Measurements from ENCODE around the gene PRDM12.
"Not testable (repeated sequence)": the region's sequence is repeated elsewhere in the genome, so short reads cannot be mapped to it uniquely, and the experiment has no call there.

PRDM12 gene

DNA sequence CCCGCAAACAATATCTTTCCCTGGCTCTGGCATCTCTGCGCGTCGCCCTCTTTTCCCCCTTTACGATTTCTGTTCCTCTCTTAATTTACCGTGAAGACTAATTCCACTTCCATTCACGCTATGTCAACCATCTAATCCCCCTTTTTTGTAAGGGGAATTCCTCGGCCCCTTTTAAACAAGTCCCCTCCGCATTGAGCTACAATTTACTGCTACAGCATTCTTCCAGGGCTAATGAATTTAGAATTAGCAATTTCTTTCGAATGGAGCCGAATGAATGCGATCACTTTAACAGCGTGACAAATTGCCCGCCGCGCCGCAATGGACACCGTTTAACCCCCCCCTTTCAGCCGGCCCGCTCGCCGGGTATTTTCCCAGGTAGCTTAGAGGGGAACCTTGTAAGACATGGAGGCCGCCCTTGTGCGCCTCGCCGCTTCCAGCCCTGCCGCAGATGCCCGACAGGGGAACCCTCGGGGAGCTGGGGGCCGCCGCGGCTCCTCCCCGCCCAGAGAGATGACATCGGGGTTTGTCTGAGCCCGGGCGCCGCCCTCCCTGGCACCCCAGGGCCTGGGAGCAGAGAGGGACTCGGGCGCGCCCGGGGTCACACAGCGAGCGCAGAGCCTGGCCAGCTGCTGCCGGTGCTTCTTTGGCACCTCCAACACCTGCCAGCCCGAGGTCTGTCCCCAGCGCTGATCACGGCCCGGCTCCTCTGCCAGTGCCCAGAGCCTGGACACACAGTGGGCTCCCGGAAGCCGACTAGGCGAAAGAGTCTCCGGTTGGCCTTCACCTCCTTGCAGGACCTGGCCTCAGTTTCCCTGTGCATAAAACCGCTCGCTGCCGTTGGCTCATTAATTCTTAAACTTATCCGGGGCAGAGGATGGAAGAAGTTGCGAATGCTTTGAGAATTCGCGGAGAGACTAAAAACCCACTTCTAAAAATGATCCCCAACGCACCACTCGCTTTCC lies 1.3 kb downstream of the PRDM12 start:
- peak; percentile 46 for DNase-seq

- DNase-seq: no peak
Observed at GRCh38 chr9:130666393-130667119, 2.2 kb downstream of the PRDM12 start.

DNA sequence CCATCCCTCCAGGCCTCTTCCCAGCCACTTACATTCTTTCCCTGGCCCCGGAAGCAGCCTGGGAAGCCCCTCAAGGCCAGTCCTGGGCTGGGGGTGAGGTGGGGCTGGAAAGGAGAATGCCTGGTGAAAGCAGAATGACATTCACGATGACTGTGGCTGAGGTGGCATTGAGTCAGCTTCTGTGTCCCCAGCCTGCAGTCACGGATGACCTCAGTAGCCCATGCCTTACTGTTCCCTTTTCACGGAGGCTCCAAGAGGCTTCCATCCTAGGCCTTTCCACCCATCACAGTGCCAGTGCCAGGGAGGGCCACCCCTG lies 2.7 kb downstream of the PRDM12 start:
- no peak for DNase-seq

- no peak for DNase-seq
Observed at GRCh38 chr9:130668196-130668595, 3.8 kb downstream of the PRDM12 start.

DNA sequence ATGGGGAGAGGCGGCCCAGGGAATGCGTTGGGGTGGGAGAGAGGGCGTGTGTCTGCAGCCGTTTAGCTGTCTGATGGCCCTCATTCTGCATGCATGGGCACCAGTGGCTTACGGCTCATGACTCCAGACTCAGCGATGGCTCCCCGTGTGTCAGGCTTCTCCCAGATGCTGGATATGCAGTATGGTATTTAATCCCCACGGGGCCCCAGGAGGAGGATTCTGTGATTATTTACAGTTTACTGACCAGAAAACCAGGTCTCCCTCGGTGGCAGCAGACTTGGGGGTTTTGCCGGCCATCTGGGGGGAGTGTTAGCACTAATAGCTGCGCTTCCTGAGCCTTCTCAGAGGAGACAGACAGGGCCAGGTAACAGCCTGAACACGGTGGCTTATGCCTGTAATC lies 4.3 kb downstream of the PRDM12 start:
- DNase-seq: no peak

DNA sequence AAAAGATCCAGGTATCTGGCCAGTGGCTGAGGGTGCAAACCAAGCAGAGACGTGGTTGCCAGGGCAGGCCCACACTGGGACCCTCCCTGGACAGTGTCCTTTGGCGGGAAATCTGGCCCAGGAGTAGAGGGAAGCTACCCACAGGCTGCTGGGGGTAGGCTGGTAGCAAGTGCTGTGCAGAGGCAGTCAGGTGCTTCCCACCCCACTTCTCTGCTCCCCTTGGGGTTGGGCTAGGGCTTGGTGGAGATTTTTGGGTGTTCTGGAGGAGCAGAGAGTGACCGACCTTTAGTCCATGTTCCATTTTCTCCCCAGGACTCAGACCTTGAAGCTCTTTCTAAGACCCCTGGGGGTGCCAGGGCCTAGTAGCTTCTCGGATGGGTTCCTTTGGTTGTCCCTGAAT lies 5.6 kb downstream of the PRDM12 start:
- no peak for DNase-seq

- DNase-seq: no peak
Observed at GRCh38 chr9:130670644-130671043, 6.2 kb downstream of the PRDM12 start.

DNA sequence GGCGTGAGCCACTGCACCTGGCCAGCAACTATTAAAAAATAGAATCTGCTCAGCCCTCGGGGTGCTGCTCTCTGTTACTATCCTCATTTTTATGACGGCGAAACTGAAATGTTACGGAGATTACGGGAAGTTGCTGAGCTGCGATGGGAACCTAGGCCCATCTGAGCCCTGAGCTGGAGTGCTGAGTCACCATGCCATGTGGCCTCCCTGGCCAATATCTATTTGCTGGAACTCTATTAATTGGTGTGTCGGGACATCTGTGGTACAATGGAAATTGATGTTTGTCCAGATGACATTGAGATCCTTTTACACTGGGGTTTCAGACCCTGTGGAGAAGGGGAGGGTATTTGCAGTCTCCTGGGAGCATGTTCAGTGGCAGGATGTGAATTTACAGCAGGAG lies 8.1 kb downstream of the PRDM12 start:
- DNase-seq: no peak

- DNase-seq: no peak
Observed at GRCh38 chr9:130672933-130673615, 8.7 kb downstream of the PRDM12 start.

DNA sequence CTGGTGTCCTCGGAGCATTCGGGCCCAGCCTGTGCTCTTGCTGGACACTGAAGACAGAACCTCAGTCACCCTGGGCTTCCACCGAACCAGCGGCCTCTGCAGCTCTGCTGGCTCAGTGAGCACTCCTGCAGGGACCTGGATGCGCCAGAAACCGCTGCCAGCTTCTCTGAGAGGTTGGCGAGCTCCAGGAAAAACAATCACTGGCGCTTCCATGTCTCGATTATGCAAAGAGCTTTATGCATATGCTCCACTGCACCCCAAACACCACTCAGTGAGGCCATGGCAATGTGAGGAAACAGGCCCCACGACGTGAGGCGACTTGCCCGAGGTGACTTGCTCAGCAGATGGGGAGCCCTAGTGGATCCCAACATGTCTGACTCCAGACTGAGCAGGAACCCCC lies 11.0 kb downstream of the PRDM12 start:
- no peak for DNase-seq

DNA sequence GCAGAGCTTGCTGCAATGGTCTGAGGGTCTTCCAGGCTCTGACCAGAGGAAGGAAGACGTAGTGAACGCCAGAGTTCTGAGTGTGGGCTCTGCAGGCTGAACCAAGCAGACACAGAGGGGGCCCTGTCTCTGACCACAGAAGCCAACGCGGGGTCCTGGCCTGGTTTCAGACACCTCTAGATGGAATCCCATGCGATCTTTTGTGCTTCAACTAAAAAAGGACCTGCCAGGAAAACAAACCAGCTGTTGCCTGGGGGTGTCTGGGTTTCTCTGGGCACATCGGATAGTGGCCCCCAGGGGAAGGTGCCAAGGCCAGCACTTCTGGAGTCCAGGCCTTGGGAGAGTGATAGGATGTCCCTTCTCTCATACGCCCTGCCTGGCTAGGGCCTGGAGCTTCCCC lies 12.9 kb downstream of the PRDM12 start:
- DNase-seq: no peak

GRCh38 chr9:130680836-130681768 lies 16.7 kb downstream of the PRDM12 start:
- peak; percentile 90 for DNase-seq

DNA sequence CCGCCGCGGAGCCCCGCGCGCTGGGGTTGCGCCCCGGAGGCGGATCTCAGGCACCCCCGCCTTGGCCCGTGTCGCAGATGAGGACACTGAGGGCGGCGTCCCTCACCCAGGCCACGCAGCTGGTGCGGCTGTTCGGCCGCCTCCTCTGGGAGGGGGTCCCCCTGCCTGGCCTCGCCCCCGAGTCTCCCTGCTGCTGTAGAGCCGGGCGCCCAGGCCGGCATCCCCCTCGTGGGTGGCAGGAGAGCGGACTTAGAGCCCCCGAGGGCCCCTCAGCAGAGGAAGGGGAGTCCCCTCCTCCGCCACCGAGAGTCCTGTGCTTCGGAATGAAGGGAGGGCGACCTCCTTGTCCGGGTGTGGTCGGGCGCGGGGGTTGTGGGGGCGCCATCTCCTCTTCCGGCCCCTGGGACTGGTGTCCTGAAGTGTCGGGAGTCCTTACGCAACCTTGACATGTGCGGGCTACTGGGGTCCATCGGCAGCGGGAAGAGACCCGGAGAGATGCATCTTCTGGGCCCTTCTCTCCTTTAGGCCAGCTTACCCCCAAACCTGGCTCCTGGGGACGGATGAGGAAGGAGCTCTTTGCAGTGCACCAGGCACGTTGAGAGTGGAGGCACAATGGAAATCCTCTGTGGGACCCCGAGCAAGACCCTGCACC lies 17.5 kb downstream of the PRDM12 start:
- DNase-seq: peak; percentile 52

DNA sequence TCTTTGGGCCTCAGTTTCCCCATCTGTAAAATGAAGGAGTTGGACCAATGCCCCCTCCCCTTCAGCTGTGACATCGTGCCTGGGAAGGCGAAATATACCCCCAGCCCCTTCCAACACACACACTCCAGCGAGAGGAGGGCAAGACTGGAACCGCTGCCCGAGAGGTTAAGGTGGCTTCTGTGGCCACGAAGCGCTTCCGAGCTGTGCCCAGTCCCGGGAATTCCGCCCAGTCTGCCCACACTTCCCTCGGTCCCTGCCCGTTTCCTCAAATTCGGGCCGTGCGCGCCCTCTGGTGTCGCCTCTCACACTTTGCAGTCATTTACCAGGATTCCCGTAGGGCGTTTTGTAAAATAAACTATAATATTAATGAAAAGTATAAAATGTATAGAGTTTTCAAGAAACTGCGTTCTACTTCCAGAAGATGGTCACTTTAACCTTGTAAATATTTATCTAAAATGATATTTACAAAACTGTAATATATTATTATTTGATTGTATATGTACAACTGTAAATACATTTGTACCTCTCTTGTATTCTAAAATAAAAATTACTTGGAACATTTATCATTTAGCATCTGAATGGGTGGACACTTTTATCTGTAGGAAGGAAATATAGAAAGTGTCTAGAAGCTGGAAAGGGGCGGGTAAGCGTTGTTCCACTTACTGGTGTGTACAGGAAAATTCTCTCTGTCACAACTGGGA lies 18.2 kb downstream of the PRDM12 start:
- peak; percentile 79 for DNase-seq

- DNase-seq: no peak
Observed at GRCh38 chr9:130685104-130685503, 20.7 kb downstream of the PRDM12 start.

DNA sequence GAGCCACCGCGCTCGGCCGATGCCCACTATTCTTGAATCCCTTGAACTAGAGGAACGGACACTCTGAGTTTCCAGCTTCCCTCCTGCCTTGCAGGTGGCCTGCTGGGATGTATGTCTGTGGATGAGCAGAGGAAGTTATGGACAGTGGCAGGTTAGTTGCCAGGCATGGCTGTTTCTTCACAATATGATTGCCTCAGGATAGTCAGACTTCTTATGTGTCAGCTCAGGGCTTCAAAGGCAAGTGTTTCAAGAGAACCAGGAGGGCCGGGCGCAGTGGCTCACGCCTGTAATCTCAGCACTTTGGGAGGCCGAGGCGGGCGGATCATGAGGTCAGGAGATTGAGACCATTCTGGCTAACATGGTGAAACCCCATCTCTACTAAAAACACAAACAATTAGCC lies 21.6 kb downstream of the PRDM12 start:
- DNase-seq: not testable (repeated sequence)

- no peak for DNase-seq
Observed at GRCh38 chr9:130687615-130688014, 23.2 kb downstream of the PRDM12 start.

DNA sequence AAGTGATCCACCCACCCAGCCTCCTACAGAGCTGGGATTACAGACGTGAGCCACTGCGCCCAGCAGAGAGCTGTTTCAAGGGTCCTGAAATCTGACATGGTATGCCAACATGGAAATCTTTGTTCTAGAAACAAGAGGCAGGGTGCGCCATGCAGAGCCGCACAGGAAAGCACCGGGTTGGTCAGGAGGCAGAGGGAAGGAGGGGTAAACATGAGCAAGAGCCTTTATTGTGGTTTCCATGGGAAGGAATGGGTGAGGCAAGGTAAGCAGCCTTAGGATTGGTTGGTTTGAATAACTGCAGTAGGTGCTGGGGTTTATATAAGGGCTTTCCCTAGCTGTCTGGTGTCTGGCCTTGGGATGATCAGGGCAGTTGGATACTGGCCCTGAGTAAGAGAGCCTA lies 23.7 kb downstream of the PRDM12 start:
- no peak for DNase-seq

DNA sequence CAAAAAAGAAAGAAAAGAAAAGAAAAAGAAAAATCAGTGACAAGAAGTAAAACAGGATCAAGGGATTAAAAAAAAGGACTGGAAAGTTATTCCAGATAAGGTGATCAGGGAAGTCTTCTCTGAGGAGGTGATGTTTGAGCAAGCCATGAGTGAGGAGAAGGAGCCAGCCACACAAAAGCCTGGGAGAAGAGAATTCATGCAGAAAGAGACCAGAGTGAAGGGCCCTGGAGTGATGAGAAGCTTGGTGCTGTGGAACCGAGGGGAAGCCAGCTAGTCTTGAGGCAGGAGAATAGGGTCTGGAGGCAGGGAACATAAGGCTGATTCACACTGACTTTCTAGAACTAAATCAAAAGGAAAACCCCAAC lies 25.2 kb downstream of the PRDM12 start:
- DNase-seq: no peak

DNA sequence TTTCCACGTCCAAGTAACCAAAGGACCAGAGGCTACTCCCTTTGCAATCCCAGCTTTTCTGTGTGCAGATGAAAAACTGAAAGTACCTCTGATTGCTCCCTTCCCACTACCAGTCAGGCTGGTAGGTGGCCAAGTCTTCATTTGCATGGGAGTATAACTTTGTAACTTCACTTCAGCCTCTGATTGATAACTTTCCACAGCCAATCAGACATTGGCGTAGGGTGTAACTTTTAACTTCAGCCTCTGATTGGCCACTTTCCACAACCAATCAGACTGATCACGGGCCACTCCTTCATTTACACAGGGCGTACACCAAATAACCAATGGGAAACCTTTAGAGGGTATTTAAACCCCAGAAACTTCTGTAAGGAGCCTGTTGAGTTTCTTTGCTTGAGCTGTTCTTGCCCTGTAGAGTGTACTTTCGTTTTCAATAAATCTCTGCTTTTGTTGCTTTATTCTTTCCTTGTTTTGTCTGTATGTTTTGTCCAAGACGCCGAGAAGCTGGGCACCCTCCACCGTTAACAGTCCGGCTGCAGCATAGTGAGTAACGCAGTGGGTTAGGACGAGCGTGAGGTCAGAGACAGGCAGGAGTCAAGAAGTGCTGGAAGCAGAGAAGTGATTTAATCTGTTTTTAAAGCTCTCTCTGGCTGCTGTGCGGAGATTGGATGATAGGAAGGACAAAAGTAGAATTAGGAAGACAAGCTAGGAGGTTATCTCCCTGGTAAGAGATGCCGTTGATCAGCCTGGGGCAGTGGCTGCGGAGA lies 25.7 kb downstream of the PRDM12 start:
- peak; percentile 73 for DNase-seq

GRCh38 chr9:130692321-130692720 lies 27.9 kb downstream of the PRDM12 start:
- peak; percentile 51 for DNase-seq
